ENCODE measurements around the gene LDB2. TPM values are rescaled to one million over a fixed set of nuclear protein-coding genes. Genes with fewer than 3 reads are reported as not detected.

LDB2 gene
- total and polyA plus RNA-seq, 2 experiments from 2014 or later, result 48.6 to 80.1 TPM

DNA sequence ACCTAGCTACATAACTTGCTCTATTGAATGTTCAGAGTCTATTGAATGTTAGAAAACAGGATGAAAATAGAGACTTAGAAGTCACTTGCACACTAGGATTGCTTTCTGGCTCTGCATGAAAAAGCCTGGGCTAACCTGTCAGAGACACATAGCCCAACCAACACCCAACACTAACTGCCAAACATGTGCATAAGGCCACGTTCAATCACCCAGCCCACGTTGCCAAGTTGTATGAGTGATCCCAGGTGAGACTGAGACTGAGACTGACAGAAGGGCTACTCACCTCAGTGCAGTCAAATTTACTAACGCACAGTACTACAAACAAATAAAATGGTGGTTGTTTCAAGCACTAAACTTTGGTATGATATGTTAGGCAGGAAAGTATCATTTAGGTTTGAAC lies 61.0 kb downstream of the LDB2 start:
- Histone ChIP-seq H3K4me2 (no peak overlapping the region), H3K36me3 (ENCODE audit: insufficient read depth) (no peaks in the 10 kb centered on the region), H3K4me1 (ENCODE audit: insufficient read depth) (peaks cover 31% of the 10 kb centered on the region), H2AFZ (no peak overlapping the region), H3K4me3 (no peak overlapping the region), H3F3A (replicated peaks; ENCODE audit: low read depth) (no peaks in the 10 kb centered on the region), H3K27ac (ENCODE audit: low read depth) (no peak overlapping the region), H4K20me1 (replicated peaks; ENCODE audit: insufficient read depth) (no peaks in the 10 kb centered on the region), H3K79me2 (replicated peaks; ENCODE audit: insufficient read depth) (peaks cover 62% of the 10 kb centered on the region), H3K9me2 (ENCODE audit: insufficient read depth) (no peaks in the 10 kb centered on the region), H3K27me3 (ENCODE audit: insufficient read depth) (no peaks in the 10 kb centered on the region)
- ATAC-seq, result no peak
- TF ChIP-seq ZNF114 (CRISPR knock-in tag; IDR thresholded peaks at IDR 0.05), result no peak
- TF ChIP-seq JUNB (IDR thresholded peaks at IDR 0.05; ENCODE audit: unreplicated experiment), result no peak
- no peak for TF ChIP-seq STAT1 (IDR thresholded peaks at IDR 0.05; ENCODE audit: unreplicated experiment)
- TF ChIP-seq EZH2 (IDR thresholded peaks at IDR 0.05; ENCODE audit: low read depth, unreplicated experiment), result no peak
- no peak for TF ChIP-seq ETS1 (IDR thresholded peaks at IDR 0.05)
- TF ChIP-seq NANOG (IDR thresholded peaks at IDR 0.05; ENCODE audit: borderline replicate concordance), result no peak
- TF ChIP-seq CTCF (conservative IDR thresholded peaks at IDR 0.05; ENCODE audit: low read depth in 2 of 2), result no peak
- no peak for TF ChIP-seq REST (IDR thresholded peaks at IDR 0.05; ENCODE audit: unreplicated experiment)
- TF ChIP-seq CREB1 (CRISPR knock-in tag; IDR thresholded peaks at IDR 0.05; ENCODE audit: low read depth), result no peak
- TF ChIP-seq ZNF331 (CRISPR knock-in tag; IDR thresholded peaks at IDR 0.05; ENCODE audit: low read depth), result no peak
- TF ChIP-seq EZH2phosphoT487 (IDR thresholded peaks at IDR 0.05; ENCODE audit: unreplicated experiment), result no peak
- TF ChIP-seq POLR2AphosphoS5 (IDR thresholded peaks at IDR 0.05; ENCODE audit: low read depth), result no peak
- TF ChIP-seq, protein P1, sequence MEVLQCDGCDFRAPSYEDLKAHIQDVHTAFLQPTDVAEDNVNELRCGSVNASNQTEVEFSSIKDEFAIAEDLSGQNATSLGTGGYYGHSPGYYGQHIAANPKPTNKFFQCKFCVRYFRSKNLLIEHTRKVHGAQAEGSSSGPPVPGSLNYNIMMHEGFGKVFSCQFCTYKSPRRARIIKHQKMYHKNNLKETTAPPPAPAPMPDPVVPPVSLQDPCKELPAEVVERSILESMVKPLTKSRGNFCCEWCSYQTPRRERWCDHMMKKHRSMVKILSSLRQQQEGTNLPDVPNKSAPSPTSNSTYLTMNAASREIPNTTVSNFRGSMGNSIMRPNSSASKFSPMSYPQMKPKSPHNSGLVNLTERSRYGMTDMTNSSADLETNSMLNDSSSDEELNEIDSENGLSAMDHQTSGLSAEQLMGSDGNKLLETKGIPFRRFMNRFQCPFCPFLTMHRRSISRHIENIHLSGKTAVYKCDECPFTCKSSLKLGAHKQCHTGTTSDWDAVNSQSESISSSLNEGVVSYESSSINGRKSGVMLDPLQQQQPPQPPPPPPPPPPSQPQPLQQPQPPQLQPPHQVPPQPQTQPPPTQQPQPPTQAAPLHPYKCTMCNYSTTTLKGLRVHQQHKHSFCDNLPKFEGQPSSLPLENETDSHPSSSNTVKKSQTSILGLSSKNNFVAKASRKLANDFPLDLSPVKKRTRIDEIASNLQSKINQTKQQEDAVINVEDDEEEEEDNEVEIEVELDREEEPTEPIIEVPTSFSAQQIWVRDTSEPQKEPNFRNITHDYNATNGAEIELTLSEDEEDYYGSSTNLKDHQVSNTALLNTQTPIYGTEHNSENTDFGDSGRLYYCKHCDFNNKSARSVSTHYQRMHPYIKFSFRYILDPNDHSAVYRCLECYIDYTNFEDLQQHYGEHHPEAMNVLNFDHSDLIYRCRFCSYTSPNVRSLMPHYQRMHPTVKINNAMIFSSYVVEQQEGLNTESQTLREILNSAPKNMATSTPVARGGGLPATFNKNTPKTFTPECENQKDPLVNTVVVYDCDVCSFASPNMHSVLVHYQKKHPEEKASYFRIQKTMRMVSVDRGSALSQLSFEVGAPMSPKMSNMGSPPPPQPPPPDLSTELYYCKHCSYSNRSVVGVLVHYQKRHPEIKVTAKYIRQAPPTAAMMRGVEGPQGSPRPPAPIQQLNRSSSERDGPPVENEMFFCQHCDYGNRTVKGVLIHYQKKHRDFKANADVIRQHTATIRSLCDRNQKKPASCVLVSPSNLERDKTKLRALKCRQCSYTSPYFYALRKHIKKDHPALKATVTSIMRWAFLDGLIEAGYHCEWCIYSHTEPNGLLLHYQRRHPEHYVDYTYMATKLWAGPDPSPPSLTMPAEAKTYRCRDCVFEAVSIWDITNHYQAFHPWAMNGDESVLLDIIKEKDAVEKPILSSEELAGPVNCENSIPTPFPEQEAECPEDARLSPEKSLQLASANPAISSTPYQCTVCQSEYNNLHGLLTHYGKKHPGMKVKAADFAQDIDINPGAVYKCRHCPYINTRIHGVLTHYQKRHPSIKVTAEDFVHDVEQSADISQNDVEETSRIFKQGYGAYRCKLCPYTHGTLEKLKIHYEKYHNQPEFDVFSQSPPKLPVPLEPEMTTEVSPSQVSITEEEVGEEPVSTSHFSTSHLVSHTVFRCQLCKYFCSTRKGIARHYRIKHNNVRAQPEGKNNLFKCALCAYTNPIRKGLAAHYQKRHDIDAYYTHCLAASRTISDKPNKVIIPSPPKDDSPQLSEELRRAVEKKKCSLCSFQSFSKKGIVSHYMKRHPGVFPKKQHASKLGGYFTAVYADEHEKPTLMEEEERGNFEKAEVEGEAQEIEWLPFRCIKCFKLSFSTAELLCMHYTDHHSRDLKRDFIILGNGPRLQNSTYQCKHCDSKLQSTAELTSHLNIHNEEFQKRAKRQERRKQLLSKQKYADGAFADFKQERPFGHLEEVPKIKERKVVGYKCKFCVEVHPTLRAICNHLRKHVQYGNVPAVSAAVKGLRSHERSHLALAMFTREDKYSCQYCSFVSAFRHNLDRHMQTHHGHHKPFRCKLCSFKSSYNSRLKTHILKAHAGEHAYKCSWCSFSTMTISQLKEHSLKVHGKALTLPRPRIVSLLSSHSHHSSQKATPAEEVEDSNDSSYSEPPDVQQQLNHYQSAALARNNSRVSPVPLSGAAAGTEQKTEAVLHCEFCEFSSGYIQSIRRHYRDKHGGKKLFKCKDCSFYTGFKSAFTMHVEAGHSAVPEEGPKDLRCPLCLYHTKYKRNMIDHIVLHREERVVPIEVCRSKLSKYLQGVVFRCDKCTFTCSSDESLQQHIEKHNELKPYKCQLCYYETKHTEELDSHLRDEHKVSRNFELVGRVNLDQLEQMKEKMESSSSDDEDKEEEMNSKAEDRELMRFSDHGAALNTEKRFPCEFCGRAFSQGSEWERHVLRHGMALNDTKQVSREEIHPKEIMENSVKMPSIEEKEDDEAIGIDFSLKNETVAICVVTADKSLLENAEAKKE (CRISPR knock-in tag; IDR thresholded peaks at IDR 0.05), result no peak
- H3K9me3 Mint-ChIP-seq, result no peaks in the 10 kb centered on the region
- peaks cover 10% of the 10 kb centered on the region; the same call in 2 of the 3 replicates for H3K36me3 Mint-ChIP-seq (ENCODE audit: low read depth)
- no peaks in the 10 kb centered on the region for H3K27me3 Mint-ChIP-seq (ENCODE audit: insufficient read depth, low read depth, poor library complexity)
- no peak overlapping the region for H3K4me3 Mint-ChIP-seq
- peak overlapping the region; percentile 21; the same call in 1 of the 2 replicates for H3K27ac Mint-ChIP-seq
- DNase-seq (ENCODE audit: low spot score), result no peak
- H3K4me1 Mint-ChIP-seq, result peaks cover 32% of the 10 kb centered on the region
